Heart left ventricle (tissue), 13 donors: ENCODE data around the gene USP48.

ENCODE experiments used
- POLR2A ChIP-seq, 2 donors: fragments of 450-650 bp; IDR thresholded peaks; one replicate each; pipeline ENCODE4 v1.6.1; 2017; ENCODE audit warnings: antibody characterized with exemption in 2 of 2, mild to moderate bottlenecking in 2 of 2, moderate library complexity in 2 of 2
- TF ChIP-seq, protein P1 (sequence below), 12 donors: fragments of 200-600 bp; sonication (generic) in 4 of 12; IDR thresholded peaks; one replicate each; pipeline versions ENCODE4 v1.5.0 to v1.8.0; 2018 to 2022; ENCODE audit warnings: antibody characterized with exemption in 12 of 12, mild to moderate bottlenecking in 5 of 12
- donor health status: ischemic (EF 13 %, LVEDD 7.1; RV severe dilation, severe dysfunction).
- donor health status: DM: no; HTN: yes; CAD: no.
- donor health status: DM: no; HTN: no; CAD: no.
- donor health status: ischemic (EF 25% LVEDD 6.9; RV normal size, moderate dysfunction).
- donor health status: ischemic (EF 25% LVEDD 5.7; RV mildly dilated, moderate dysfunction).
- donor health status: ischemic (EF 35%, LVEDD 5.7; RV mildly dilated, moderate dysfunction).
- donor health status: nonischemic (EF 11% LVEDD 7.7; RV severe dilation, severe dysfunction).
- donor health status: DM: yes; HTN: yes; CAD: no.
- donor health status: PGD.
- donor health status: ischemic (EF 29% LVEDD 5.4; RV normal size, mild dysfunction).
- donor health status: nonischemic (EF 23%, LVEDD 6.1; RV moderate dilation, normal function).

DNA sequence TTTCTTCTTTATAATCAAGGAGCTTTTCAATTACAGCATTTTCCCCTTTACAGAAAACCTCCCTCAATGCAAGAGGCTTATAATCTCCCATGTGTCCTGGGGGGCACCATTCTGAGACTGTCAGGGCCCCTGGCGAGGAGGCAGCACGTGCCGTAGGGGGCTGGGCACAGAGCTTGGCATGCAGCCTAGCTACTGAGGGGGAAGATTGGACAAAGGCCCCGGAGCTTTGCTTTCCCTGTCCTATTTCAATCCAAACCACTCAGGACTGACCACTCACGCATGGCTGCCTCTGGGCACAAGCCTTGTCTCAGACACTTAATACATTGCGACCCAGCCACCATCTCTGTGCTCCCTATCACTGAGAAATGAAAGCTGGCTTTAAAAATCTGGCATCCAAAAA lies 111.0 kb downstream of the USP48 start:
- TF ChIP-seq, protein P1, sequence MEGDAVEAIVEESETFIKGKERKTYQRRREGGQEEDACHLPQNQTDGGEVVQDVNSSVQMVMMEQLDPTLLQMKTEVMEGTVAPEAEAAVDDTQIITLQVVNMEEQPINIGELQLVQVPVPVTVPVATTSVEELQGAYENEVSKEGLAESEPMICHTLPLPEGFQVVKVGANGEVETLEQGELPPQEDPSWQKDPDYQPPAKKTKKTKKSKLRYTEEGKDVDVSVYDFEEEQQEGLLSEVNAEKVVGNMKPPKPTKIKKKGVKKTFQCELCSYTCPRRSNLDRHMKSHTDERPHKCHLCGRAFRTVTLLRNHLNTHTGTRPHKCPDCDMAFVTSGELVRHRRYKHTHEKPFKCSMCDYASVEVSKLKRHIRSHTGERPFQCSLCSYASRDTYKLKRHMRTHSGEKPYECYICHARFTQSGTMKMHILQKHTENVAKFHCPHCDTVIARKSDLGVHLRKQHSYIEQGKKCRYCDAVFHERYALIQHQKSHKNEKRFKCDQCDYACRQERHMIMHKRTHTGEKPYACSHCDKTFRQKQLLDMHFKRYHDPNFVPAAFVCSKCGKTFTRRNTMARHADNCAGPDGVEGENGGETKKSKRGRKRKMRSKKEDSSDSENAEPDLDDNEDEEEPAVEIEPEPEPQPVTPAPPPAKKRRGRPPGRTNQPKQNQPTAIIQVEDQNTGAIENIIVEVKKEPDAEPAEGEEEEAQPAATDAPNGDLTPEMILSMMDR (IDR thresholded peaks at IDR 0.05): no peak
- TF ChIP-seq POLR2A (IDR thresholded peaks at IDR 0.05): no peak
